Measurements from ENCODE around the gene RILPL2.

The RILPL2 gene

DNA sequence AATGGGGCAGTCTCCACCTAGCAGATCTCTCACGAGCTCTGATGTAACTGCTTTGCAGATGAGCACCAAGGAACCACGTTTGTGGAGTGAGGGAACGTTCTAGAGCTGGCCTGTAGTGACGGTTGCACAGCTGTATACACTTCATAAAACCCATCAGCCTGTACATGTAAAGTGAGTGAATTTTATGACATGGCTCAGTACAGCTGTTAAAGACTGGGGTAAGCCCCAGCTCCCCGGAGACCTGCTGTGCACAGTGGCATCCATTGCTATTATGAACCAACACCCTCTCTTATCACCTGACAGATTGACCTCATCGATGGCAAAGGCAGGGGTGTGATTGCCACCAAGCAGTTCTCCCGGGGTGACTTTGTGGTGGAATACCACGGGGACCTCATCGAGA is 31.9 kb downstream of the RILPL2 start:
- no peak for DNase-seq (ENCODE audit: low read depth)

DNA sequence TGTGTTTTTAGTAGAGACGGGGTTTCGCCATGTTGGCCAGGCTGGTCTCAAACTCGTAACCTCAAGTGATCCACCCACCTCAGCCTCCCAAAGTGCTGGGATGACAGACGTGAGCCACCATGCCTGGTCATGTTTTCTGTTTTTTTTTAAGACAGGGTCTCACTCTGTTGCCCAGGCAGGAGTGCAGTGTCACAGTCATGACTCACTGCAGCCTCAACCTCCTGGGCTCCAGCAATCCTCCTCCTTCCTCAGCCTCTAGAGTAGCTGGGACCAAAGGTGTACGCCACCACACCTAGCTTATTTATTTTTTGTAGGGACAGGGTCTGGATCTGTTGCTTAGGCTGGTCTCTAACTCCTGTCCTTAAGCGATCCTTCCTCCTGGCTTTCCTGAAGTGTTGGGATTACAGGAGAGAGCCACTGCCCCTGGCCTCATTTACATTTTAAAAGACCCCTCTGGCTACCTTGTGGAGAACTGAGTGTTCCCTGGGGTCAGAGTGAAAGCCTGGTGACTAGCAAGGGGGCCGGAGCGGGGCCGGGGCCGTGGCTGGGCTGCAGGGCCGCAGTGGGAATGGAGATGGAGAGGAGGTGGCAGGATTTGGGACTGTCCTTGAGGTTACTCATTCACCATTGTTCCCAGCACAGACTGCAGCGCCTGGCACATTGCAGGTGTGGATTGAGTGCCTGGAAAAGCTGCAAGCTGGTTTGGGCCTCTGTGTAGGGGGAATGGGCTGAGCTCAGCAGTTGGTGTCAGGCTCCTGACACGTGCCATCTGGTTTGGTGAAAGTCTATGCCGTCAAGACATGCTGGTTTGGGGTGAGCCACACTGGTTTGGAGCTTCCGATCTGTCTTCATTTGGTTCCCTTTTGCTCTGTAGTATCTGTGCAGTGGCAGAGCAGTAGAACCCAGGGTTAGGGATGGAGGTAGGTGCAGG is 34.5 kb downstream of the RILPL2 start:
- DNase-seq (ENCODE audit: low read depth): no peak
- TF ChIP-seq MYC (IDR thresholded peaks at IDR 0.05; ENCODE audit: low read depth, low read length): no peak
- TF ChIP-seq MAX (IDR thresholded peaks at IDR 0.05; ENCODE audit: low read depth, low read length): no peak
- no peak for TF ChIP-seq POLR2A (IDR thresholded peaks at IDR 0.05; ENCODE audit: extremely low read depth, insufficient read length)
- no peak for TF ChIP-seq CTCF (IDR thresholded peaks at IDR 0.05; ENCODE audit: low read depth, low read length)
- no peak overlapping the region for H3K4me3 ChIP-seq (ENCODE audit: low read depth, low read length)

More for the DNA sequence above, 31.9 kb downstream of the RILPL2 start:
- TF ChIP-seq CTCF (IDR thresholded peaks at IDR 0.05; ENCODE audit: low read depth, low read length) (no peak), MAX (IDR thresholded peaks at IDR 0.05; ENCODE audit: low read depth, low read length) (no peak), POLR2A (IDR thresholded peaks at IDR 0.05; ENCODE audit: extremely low read depth, insufficient read length) (no peak), MYC (IDR thresholded peaks at IDR 0.05; ENCODE audit: low read depth, low read length) (no peak)
- H3K4me3 ChIP-seq (ENCODE audit: low read depth, low read length): no peak overlapping the region

GRCh38 chr12:123399255-123399617 is 37.2 kb downstream of the RILPL2 start:
- no peak overlapping the region for H3K4me3 ChIP-seq (ENCODE audit: low read depth, low read length)
- no peak for TF ChIP-seq MYC (IDR thresholded peaks at IDR 0.05; ENCODE audit: low read depth, low read length)
- TF ChIP-seq MAX (IDR thresholded peaks at IDR 0.05; ENCODE audit: low read depth, low read length): no peak
- TF ChIP-seq POLR2A (IDR thresholded peaks at IDR 0.05; ENCODE audit: extremely low read depth, insufficient read length): no peak
- TF ChIP-seq CTCF (IDR thresholded peaks at IDR 0.05; ENCODE audit: low read depth, low read length): no peak
- DNase-seq (ENCODE audit: low read depth): no peak

- no peak for DNase-seq (ENCODE audit: low read depth)
- no peak overlapping the region for H3K4me3 ChIP-seq (ENCODE audit: low read depth, low read length)
- TF ChIP-seq MYC (IDR thresholded peaks at IDR 0.05; ENCODE audit: low read depth, low read length) (no peak), CTCF (IDR thresholded peaks at IDR 0.05; ENCODE audit: low read depth, low read length) (no peak), MAX (IDR thresholded peaks at IDR 0.05; ENCODE audit: low read depth, low read length) (no peak), POLR2A (IDR thresholded peaks at IDR 0.05; ENCODE audit: extremely low read depth, insufficient read length) (no peak)
Measured at GRCh38 chr12:123398550-123399254, 37.8 kb downstream of the RILPL2 start.

- no peak overlapping the region for H3K4me3 ChIP-seq (ENCODE audit: low read depth, low read length)
- no peak for TF ChIP-seq POLR2A (IDR thresholded peaks at IDR 0.05; ENCODE audit: extremely low read depth, insufficient read length)
- TF ChIP-seq CTCF (IDR thresholded peaks at IDR 0.05; ENCODE audit: low read depth, low read length): no peak
- no peak for TF ChIP-seq MAX (IDR thresholded peaks at IDR 0.05; ENCODE audit: low read depth, low read length)
- no peak for TF ChIP-seq MYC (IDR thresholded peaks at IDR 0.05; ENCODE audit: low read depth, low read length)
- DNase-seq (ENCODE audit: low read depth): no peak
Measured at GRCh38 chr12:123398177-123398549, 38.3 kb downstream of the RILPL2 start.

Measured in NB4 (cell line).